ENCODE data around the gene ZNF79.

DNA sequence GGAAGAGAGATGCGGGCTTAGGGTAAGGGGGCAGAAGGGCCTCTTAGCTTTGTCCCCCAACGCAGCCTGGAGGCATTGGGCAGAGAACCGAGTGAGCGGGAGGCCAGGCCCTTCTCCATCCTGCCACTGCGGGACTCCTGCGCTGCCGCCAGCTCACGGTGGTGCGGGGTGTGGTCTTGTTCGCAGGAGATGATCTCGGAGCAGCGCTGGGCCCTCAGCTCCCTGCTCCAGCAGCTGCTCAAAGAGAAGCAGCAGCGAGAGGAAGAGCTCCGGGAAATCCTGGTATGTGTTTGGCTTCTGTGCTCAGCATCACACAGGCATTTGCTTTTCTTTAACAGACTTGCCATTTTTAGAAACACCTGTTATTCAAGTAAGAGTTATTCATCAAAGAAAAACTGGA lies 68.4 kb downstream of the ZNF79 start:
- no peak for TF ChIP-seq POLR2A (IDR thresholded peaks at IDR 0.05; ENCODE audit: low read length)
- no peak for TF ChIP-seq GATA1 (IDR thresholded peaks at IDR 0.05; ENCODE audit: low read depth, low read length)
